Sigmoid colon (tissue), 7 donors: ENCODE measurements around the gene MDM4. TPM values are rescaled to one million over a fixed set of nuclear protein-coding genes. Genes with fewer than 3 reads are reported as not detected.
"Not testable (repeated sequence)": the region's sequence is repeated elsewhere in the genome, so short reads cannot be mapped to it uniquely, and the experiment has no call there.

Experiments
- DNase-seq: peaks from one replicate; pipeline ENCODE4 v3.0.0-alpha.2; 2019
- H3K27ac ChIP-seq, 4 donors: fragments of 200-600 bp; sonication (generic); one replicate each; pipeline ENCODE4 v1.5.1; 2016 to 2019; ENCODE audit warnings: mild to moderate bottlenecking in 1 of 4
- H3K27me3 ChIP-seq, 3 donors: fragments of 200-600 bp; sonication (generic); one replicate each; pipeline ENCODE4 v1.5.1; 2019; ENCODE audit warnings: mild to moderate bottlenecking in 1 of 3
- H3K36me3 ChIP-seq, 4 donors: fragments of 200-600 bp; sonication (generic); one replicate each; pipeline ENCODE4 v1.5.1; 2016 to 2019
- H3K4me1 ChIP-seq, 4 donors: fragments of 200-600 bp; sonication (generic); one replicate each; pipeline ENCODE4 v1.5.1; 2017 to 2019
- H3K4me3 ChIP-seq, 4 donors: fragments of 200-600 bp; sonication (generic); one replicate each; pipeline ENCODE4 v1.5.1; 2017 to 2019; ENCODE audit warnings: mild to moderate bottlenecking in 2 of 4, moderate library complexity in 1 of 4
- H3K9me3 ChIP-seq, 4 donors: fragments of 200-600 bp in 3 of 4; sonication (generic) in 3 of 4; one replicate each; pipeline versions ENCODE4 v1.5.1 to v1.6.1; 2013 to 2019
- CTCF ChIP-seq, 4 experiments: fragments of 450-650 bp in 3 of 4; fragments of 200-600 bp in 1 of 4; IDR thresholded peaks; one replicate each; pipeline ENCODE4 v1.5.1; 2016 to 2019; ENCODE audit warnings: antibody characterized with exemption in 4 of 4, mild to moderate bottlenecking in 3 of 4, moderate library complexity in 2 of 4
- EP300 ChIP-seq, 4 donors: sonication (generic); formaldehyde crosslinking; IDR thresholded peaks; one replicate each; pipeline ENCODE4 v1.6.1; 2017; ENCODE audit warnings: antibody characterized with exemption in 4 of 4
- POLR2A ChIP-seq, 2 donors: fragments of 450-650 bp; IDR thresholded peaks; one replicate each; pipeline ENCODE4 v1.6.1; 2016; ENCODE audit warnings: antibody characterized with exemption in 2 of 2, mild to moderate bottlenecking in 2 of 2, moderate library complexity in 2 of 2
- POLR2AphosphoS5 ChIP-seq, 4 donors: sonication (generic); formaldehyde crosslinking; IDR thresholded peaks; one replicate each; pipeline ENCODE4 v1.6.1; 2017; ENCODE audit warnings: antibody characterized with exemption in 4 of 4
- WGBS, 2 donors: extraction: QIAGEN DNeasy Blood & Tissue Kit; methylation state at CpG; one replicate each; pipeline ENCODE4 v1.1.7; 2013; 5-methylcytosine and 5-hydroxymethylcytosine counted together
- intact Hi-C: fragments of 100-400 bp; cut with DNase I; formaldehyde crosslinking; loops from one replicate; pipeline ENCODE4 v1.15.1; 2023
- polyA plus RNA-seq, 3 donors: library from polyadenylated mRNA; stranded (reverse); fragments of 200-250 nt; gene quantifications; one replicate each; pipeline ENCODE4 v1.2.3, GENCODE V29; 2013
- total RNA-seq, 4 donors: library from RNA; depleted of rRNA; stranded (reverse); fragments of >200 nt; gene quantifications; one replicate each; pipeline ENCODE4 v1.1.0, GENCODE V29; 2016
- donor health status: healthy with polysubstance abuse.
- donor health status: Bipolar disorder and iron deficiency.
- donor health status: healthy.

The MDM4 gene
- total and polyA plus RNA-seq, 7 donors: 1.2 to 82.0 (median 48.2) TPM

- H3K9me3 ChIP-seq: no peaks in the 10 kb centered on the region
- H3K4me1 ChIP-seq: peaks cover 0 to 19% (median 15%) of the 10 kb centered on the region in 4 donors
- intact Hi-C loops: no loop called here
- WGBS, 2 donors: 39 to 74% methylated on average over 15 of the region's 15 CpGs
- DNase-seq: no peak
- H3K27ac ChIP-seq: peak overlapping the region in 3 of 4 donors; percentile 31 to 51 (median 32)
- H3K36me3 ChIP-seq: peaks cover 0 to 2% (median 0%) of the 10 kb centered on the region in 4 donors
- H3K4me3 ChIP-seq: no peak overlapping the region
- no peaks in the 10 kb centered on the region for H3K27me3 ChIP-seq
- TF ChIP-seq CTCF (IDR thresholded peaks at IDR 0.05): no peak
- TF ChIP-seq POLR2A (IDR thresholded peaks at IDR 0.05): no peak
- TF ChIP-seq EP300 (IDR thresholded peaks at IDR 0.05): no peak
- no peak for TF ChIP-seq POLR2AphosphoS5 (IDR thresholded peaks at IDR 0.05)
Observed at GRCh38 chr1:204513117-204513716, 3.0 kb upstream of the MDM4 start.

GRCh38 chr1:204514828-204515227 lies 1.4 kb upstream of the MDM4 start:
- H3K4me1 ChIP-seq: peaks cover 0 to 27% (median 23%) of the 10 kb centered on the region in 4 donors
- no peak overlapping the region for H3K4me3 ChIP-seq
- intact Hi-C loops: no loop called here
- H3K27me3 ChIP-seq: no peaks in the 10 kb centered on the region
- TF ChIP-seq EP300 (IDR thresholded peaks at IDR 0.05): no peak
- no peak for DNase-seq
- WGBS, 2 donors: 57 to 69% methylated on average over 2 of the region's 2 CpGs
- H3K9me3 ChIP-seq: no peaks in the 10 kb centered on the region
- H3K36me3 ChIP-seq: peaks cover 0 to 7% (median 0%) of the 10 kb centered on the region in 4 donors
- H3K27ac ChIP-seq: no peak overlapping the region

- peak overlapping the region in 3 of 4 donors; percentile 74 to 80 (median 78) for H3K4me3 ChIP-seq
- 81 to 86% methylated on average over 19 of the region's 19 CpGs for WGBS, 2 donors
- H3K27me3 ChIP-seq, H3K9me3 ChIP-seq, intact Hi-C loops, DNase-seq, H3K36me3 ChIP-seq: not testable (repeated sequence)
- peaks cover 0 to 43% (median 32%) of the 10 kb centered on the region in 4 donors for H3K4me1 ChIP-seq
- H3K27ac ChIP-seq: peak overlapping the region in 2 of 4 donors; percentile 88 to 90
Observed at GRCh38 chr1:204517382-204517781, 1.2 kb downstream of the MDM4 start.

GRCh38 chr1:204520834-204521709 lies 4.9 kb downstream of the MDM4 start:
- H3K36me3 ChIP-seq: peaks cover 0 to 20% (median 5%) of the 10 kb centered on the region in 4 donors
- H3K27ac ChIP-seq: peak overlapping the region in 1 of 4 donors; percentile 30
- no peak overlapping the region for H3K4me3 ChIP-seq
- intact Hi-C loops: no loop called here
- WGBS, 2 donors: 44 to 68% methylated on average over 5 of the region's 5 CpGs
- peaks cover 0 to 43% (median 29%) of the 10 kb centered on the region in 4 donors for H3K4me1 ChIP-seq
- DNase-seq: no peak
- no peaks in the 10 kb centered on the region for H3K9me3 ChIP-seq
- H3K27me3 ChIP-seq: no peaks in the 10 kb centered on the region
- TF ChIP-seq EP300 (IDR thresholded peaks at IDR 0.05) (no peak), POLR2AphosphoS5 (IDR thresholded peaks at IDR 0.05) (no peak), POLR2A (IDR thresholded peaks at IDR 0.05) (no peak), CTCF (IDR thresholded peaks at IDR 0.05) (no peak)

- H3K27me3 ChIP-seq, H3K4me3 ChIP-seq, H3K27ac ChIP-seq, intact Hi-C loops, DNase-seq, H3K9me3 ChIP-seq: not testable (repeated sequence)
- Histone ChIP-seq H3K4me1 (peaks cover 0 to 40% (median 27%) of the 10 kb centered on the region in 4 donors), H3K36me3 (peaks cover 0 to 30% (median 15%) of the 10 kb centered on the region in 4 donors)
- WGBS, 2 donors: 55 to 89% methylated on average over 5 of the region's 5 CpGs
Observed at GRCh38 chr1:204521941-204522521, 5.8 kb downstream of the MDM4 start.

GRCh38 chr1:204523605-204524215 lies 7.5 kb downstream of the MDM4 start:
- H3K27ac ChIP-seq: no peak overlapping the region
- intact Hi-C loops: no loop called here
- no peaks in the 10 kb centered on the region for H3K27me3 ChIP-seq
- H3K4me1 ChIP-seq: peaks cover 0 to 23% (median 10%) of the 10 kb centered on the region in 4 donors
- no peak overlapping the region for H3K4me3 ChIP-seq
- DNase-seq: no peak
- H3K36me3 ChIP-seq: peaks cover 0 to 39% (median 24%) of the 10 kb centered on the region in 4 donors
- WGBS, 2 donors: 82 to 86% methylated on average over 9 of the region's 9 CpGs
- no peaks in the 10 kb centered on the region for H3K9me3 ChIP-seq
- TF ChIP-seq POLR2A (IDR thresholded peaks at IDR 0.05) (no peak), POLR2AphosphoS5 (IDR thresholded peaks at IDR 0.05) (no peak), EP300 (IDR thresholded peaks at IDR 0.05) (no peak), CTCF (IDR thresholded peaks at IDR 0.05) (no peak)
